ENCODE results near the gene EDRF1. TPM values are rescaled to one million over a fixed set of nuclear protein-coding genes. Genes with fewer than 3 reads are reported as not detected.

EDRF1 gene
- total and polyA plus RNA-seq, 2 of the 4 experiments (the other 2 are of a cell fraction), result 17.0 to 24.9 TPM

- TF ChIP-seq CTCF (conservative IDR thresholded peaks at IDR 0.05; ENCODE audit: low read depth, low read length) (no peak), NFE2L2 (IDR thresholded peaks at IDR 0.05; ENCODE audit: low read depth, low read length) (no peak), ELK1 (IDR thresholded peaks at IDR 0.05; ENCODE audit: borderline replicate concordance, low read depth, low read length) (no peak), USF2 (IDR thresholded peaks at IDR 0.05; ENCODE audit: low read depth, low read length) (no peak)
- Histone ChIP-seq H3K56ac (ENCODE audit: extremely low read depth, insufficient read depth, low read length) (peak overlapping the region; percentile 90), H2BK120ac (ENCODE audit: low read depth, low read length) (no peak overlapping the region), H3K9ac (ENCODE audit: low read depth, low read length) (peak overlapping the region; percentile 100), H3K4me2 (ENCODE audit: low read depth, low read length) (peak overlapping the region; percentile 96), H3K4me3 (ENCODE audit: insufficient read depth, low read depth, low read length) (peak overlapping the region; percentile 76), H3K9me1 (ENCODE audit: insufficient read depth, low read length) (no peaks in the 10 kb centered on the region), H3K14ac (replicated peaks; ENCODE audit: low read depth, low read length) (peak overlapping the region; percentile 87), H3K23ac (ENCODE audit: low read depth, low read length) (peak overlapping the region; percentile 98), H3K36me3 (ENCODE audit: control insufficient read depth, insufficient read depth, low read length) (peaks cover 5% of the 10 kb centered on the region), H3K27ac (ENCODE audit: insufficient read depth, low read length) (peak overlapping the region; percentile 83), H3K4me1 (ENCODE audit: control insufficient read depth, insufficient read depth, low read length) (no peaks in the 10 kb centered on the region; the same call in 1 of the 2 replicates), H2AFZ (replicated peaks; ENCODE audit: low read length, poor library complexity) (peak overlapping the region; percentile 94), H4K20me1 (ENCODE audit: insufficient read depth, low read length) (no peaks in the 10 kb centered on the region), H4K8ac (ENCODE audit: low read depth in 2 of 2, low read length in 2 of 2) (peak overlapping the region; percentile 75 to 94), H3K79me1 (ENCODE audit: low read depth in 1 of 2, low read length in 2 of 2) (peaks cover 11 to 22% of the 10 kb centered on the region in 2 experiments; a peak in 3 of 4 replicates), H3K18ac (ENCODE audit: low read depth, low read length) (no peak overlapping the region), H2AK9ac (replicated peaks; ENCODE audit: low read depth, low read length, poor library complexity) (peak overlapping the region; percentile 93), H3K4ac (ENCODE audit: low read depth, low read length) (peak overlapping the region; percentile 75), H3K27me3 (ENCODE audit: control insufficient read depth, insufficient read depth, low read length) (no peaks in the 10 kb centered on the region), H4K5ac (ENCODE audit: low read depth, low read length) (peak overlapping the region; percentile 43), H2BK20ac (ENCODE audit: low read depth, low read length) (no peak overlapping the region), H2BK15ac (ENCODE audit: low read depth, low read length) (no peak overlapping the region), H2BK5ac (ENCODE audit: low read depth, low read length, poor library complexity, severe bottlenecking) (peak overlapping the region; percentile 64), H4K91ac (ENCODE audit: insufficient read depth, low read depth, low read length) (peak overlapping the region; percentile 51), H3K9me3 (ENCODE audit: control insufficient read depth, insufficient read depth, low read length) (no peaks in the 10 kb centered on the region), H2AK5ac (ENCODE audit: low read depth, low read length) (peak overlapping the region; percentile 93)
- DNase-seq (peak; percentile 3), ATAC-seq (ENCODE audit: low read depth) (no peak)
- intact Hi-C loops (cut with micrococcal nuclease), result loop anchor here (5.0 kb wide), 1 partner anchor 37 kb away; no protein-coding TSS in a partner anchor
- ChIA-PET POLR2A (ENCODE audit: unreplicated experiment) (no interaction called here), CTCF (no interaction called here)
- dilution Hi-C loops (cut with HindIII; ENCODE audit: low sequenced_read_pairs, unreplicated experiment), result no loop called here
- TSS peak; percentile 54 for BruUV-seq (replicated peaks)
- in situ Hi-C loops (cut with MboI; ENCODE audit: low sequenced_read_pairs), result no loop called here
- WGBS, 2 experiments (ENCODE audit: extremely low coverage in 2 of 2, insufficient read length in 1 of 2), result 0% methylated on average over 6 of the region's 15 CpGs; no CpG with 5 or more reads in 1 of the 2 experiments
Measured at GRCh38 chr10:125720002-125720382, 483 bp downstream of the EDRF1 start.

All from IMR-90 (cell line).